HL-60 (cell line): ENCODE measurements around the gene PITPNC1.

Experiments used
- GABPA ChIP-seq: IDR thresholded peaks from 2 replicates; pipeline ENCODE4 v1.6.1; 2012; ENCODE audit warnings: low read depth
- POLR2AphosphoS5 ChIP-seq: IDR thresholded peaks from 2 replicates; pipeline ENCODE4 v1.6.1; 2012; ENCODE audit warnings: low read depth
- TF ChIP-seq, protein P1 (sequence below): IDR thresholded peaks from one replicate; pipeline ENCODE4 v1.5.1; 2011; ENCODE audit warnings: low read length, control low read depth, inconsistent platforms; ENCODE audit not compliant: insufficient read depth

DNA sequence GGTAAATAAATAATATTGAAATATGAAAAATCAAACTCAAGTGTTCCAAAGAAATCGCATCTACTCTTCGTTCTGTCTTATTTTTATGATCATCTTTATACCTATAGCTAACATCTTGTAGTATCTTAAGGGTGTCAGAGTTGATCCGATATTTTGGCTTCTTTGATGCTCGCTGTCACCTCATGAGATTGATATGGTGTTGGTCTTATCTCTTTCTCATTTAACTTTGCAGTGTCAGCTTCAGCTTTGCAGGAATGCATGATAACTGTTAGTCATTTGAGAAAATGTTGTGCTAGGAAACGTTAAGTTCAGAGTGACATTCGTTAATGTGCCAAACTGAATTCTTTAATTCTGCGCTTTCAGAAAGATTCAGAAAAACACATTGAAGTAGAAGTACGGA lies 360.1 kb downstream of the PITPNC1 start:
- TF ChIP-seq, protein P1, sequence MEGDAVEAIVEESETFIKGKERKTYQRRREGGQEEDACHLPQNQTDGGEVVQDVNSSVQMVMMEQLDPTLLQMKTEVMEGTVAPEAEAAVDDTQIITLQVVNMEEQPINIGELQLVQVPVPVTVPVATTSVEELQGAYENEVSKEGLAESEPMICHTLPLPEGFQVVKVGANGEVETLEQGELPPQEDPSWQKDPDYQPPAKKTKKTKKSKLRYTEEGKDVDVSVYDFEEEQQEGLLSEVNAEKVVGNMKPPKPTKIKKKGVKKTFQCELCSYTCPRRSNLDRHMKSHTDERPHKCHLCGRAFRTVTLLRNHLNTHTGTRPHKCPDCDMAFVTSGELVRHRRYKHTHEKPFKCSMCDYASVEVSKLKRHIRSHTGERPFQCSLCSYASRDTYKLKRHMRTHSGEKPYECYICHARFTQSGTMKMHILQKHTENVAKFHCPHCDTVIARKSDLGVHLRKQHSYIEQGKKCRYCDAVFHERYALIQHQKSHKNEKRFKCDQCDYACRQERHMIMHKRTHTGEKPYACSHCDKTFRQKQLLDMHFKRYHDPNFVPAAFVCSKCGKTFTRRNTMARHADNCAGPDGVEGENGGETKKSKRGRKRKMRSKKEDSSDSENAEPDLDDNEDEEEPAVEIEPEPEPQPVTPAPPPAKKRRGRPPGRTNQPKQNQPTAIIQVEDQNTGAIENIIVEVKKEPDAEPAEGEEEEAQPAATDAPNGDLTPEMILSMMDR = no peak
- no peak for TF ChIP-seq GABPA
- no peak for TF ChIP-seq POLR2AphosphoS5
